Trophoblast cell (in vitro differentiated cells and primary cell): Measurements from ENCODE around the gene PAX5.
A peak's percentile ranks its signal among the peaks of the same experiment; 100 is the strongest.

ENCODE experiments used
- DNase-seq, 2 donors: peaks; one replicate each; pipeline ENCODE4 v3.0.0-alpha.2; 2016
- H2AFZ ChIP-seq: 2 replicates; pipeline ENCODE4 v1.6.1; 2013; ENCODE audit warnings: low read length, moderate library complexity, mild to moderate bottlenecking; ENCODE audit not compliant: insufficient read depth, poor library complexity
- H2AK5ac ChIP-seq: 2 replicates; pipeline ENCODE4 v1.6.1; 2013; ENCODE audit warnings: mild to moderate bottlenecking, low read length
- H2BK120ac ChIP-seq: 2 replicates; pipeline ENCODE4 v1.6.1; 2013; ENCODE audit warnings: low read length, mild to moderate bottlenecking, moderate library complexity; ENCODE audit not compliant: insufficient read depth, poor library complexity
- H2BK12ac ChIP-seq: 2 replicates; pipeline ENCODE4 v1.6.1; 2013; ENCODE audit warnings: mild to moderate bottlenecking, low read length, moderate library complexity
- H2BK5ac ChIP-seq: 2 replicates; pipeline ENCODE4 v1.6.1; 2013; ENCODE audit warnings: low read length, low read depth, moderate library complexity, mild to moderate bottlenecking; ENCODE audit not compliant: poor library complexity
- H3K14ac ChIP-seq: 2 replicates; pipeline ENCODE4 v1.6.1; 2013; ENCODE audit warnings: mild to moderate bottlenecking, low read length
- H3K18ac ChIP-seq: 2 replicates; pipeline ENCODE4 v1.6.1; 2013; ENCODE audit warnings: mild to moderate bottlenecking, low read length
- H3K23ac ChIP-seq: 2 replicates; pipeline ENCODE4 v1.6.1; 2013; ENCODE audit warnings: low read length
- H3K27ac ChIP-seq: 2 replicates; pipeline ENCODE4 v1.5.1; 2013; ENCODE audit warnings: low read depth, mild to moderate bottlenecking, inconsistent platforms, low read length, moderate library complexity
- H3K27me3 ChIP-seq: 2 replicates; pipeline ENCODE4 v1.6.1; 2013; ENCODE audit warnings: inconsistent platforms, mild to moderate bottlenecking, low read length, moderate library complexity; ENCODE audit not compliant: insufficient read depth
- H3K36me3 ChIP-seq, 2 experiments: 1 replicate in 1 of 2; 2 replicates in 1 of 2; pipeline ENCODE4 v1.6.1; 2013; ENCODE audit warnings: low read length in 2 of 2, mild to moderate bottlenecking in 2 of 2, moderate library complexity in 1 of 2; ENCODE audit not compliant: insufficient read depth in 2 of 2, control insufficient read depth in 1 of 2
- H3K4ac ChIP-seq: 2 replicates; pipeline ENCODE4 v1.6.1; 2013; ENCODE audit warnings: low read depth, mild to moderate bottlenecking, low read length, moderate library complexity
- H3K4me1 ChIP-seq, 2 experiments: 1 replicate in 1 of 2; 2 replicates in 1 of 2; pipeline ENCODE4 v1.6.1; 2013; ENCODE audit warnings: low read length in 2 of 2, mild to moderate bottlenecking in 2 of 2, moderate library complexity in 1 of 2; ENCODE audit not compliant: insufficient read depth in 2 of 2, control insufficient read depth in 1 of 2
- H3K4me2 ChIP-seq: 2 replicates; pipeline ENCODE4 v1.6.1; 2013; ENCODE audit warnings: inconsistent platforms, mild to moderate bottlenecking, low read length, moderate library complexity
- H3K4me3 ChIP-seq: 2 replicates; pipeline ENCODE4 v1.5.1; 2013; ENCODE audit warnings: mild to moderate bottlenecking, low read depth, low read length, inconsistent platforms
- H3K79me1 ChIP-seq: one replicate; pipeline ENCODE4 v1.6.1; 2013; ENCODE audit warnings: low read length
- H3K79me2 ChIP-seq: 2 replicates; pipeline ENCODE4 v1.6.1; 2013; ENCODE audit warnings: low read length, mild to moderate bottlenecking; ENCODE audit not compliant: control insufficient read depth, insufficient read depth, poor library complexity
- H3K9ac ChIP-seq: 2 replicates; pipeline ENCODE4 v1.6.1; 2013; ENCODE audit warnings: mild to moderate bottlenecking, low read length
- H3K9me3 ChIP-seq: 2 replicates; pipeline ENCODE4 v1.6.1; 2013; ENCODE audit warnings: low read depth, mild to moderate bottlenecking, control low read depth, inconsistent platforms, low read length; ENCODE audit not compliant: insufficient read depth
- H4K12ac ChIP-seq: 2 replicates; pipeline ENCODE4 v1.6.1; 2013; ENCODE audit warnings: low read depth, mild to moderate bottlenecking, low read length, moderate library complexity
- H4K8ac ChIP-seq: 2 replicates; pipeline ENCODE4 v1.6.1; 2013; ENCODE audit warnings: low read depth, mild to moderate bottlenecking, low read length, moderate library complexity
- H4K91ac ChIP-seq: one replicate; pipeline ENCODE4 v1.6.1; 2013; ENCODE audit warnings: low read depth, mild to moderate bottlenecking, low read length, moderate library complexity
- WGBS: extraction: QIAGEN DNeasy Blood & Tissue Kit; methylation state at CpG from one replicate; pipeline ENCODE4 v1.1.7; 2013; ENCODE audit warnings: missing lambda C conversion rate; ENCODE audit not compliant: insufficient read length, insufficient coverage; ENCODE audit errors: extremely low coverage; 5-methylcytosine and 5-hydroxymethylcytosine counted together

Gene PAX5

DNA sequence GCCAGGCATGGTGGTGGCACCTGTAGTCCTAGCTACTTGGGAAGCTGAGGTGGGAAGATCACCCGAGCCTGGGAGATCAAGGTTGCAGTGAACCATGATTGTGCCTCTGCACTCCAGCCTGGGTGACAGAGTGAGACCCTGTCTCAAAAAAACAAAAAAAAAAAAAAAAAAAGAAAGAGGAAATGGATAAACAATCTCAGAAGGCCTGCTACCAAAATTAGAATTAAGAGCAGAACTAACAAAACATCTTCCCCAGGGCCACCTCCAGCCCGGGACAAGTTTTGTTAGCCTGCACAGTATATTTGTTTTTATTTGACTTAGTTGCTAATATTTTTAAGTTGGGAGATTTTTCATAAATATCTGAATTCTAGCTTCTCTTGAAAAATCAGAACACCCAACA lies 23.1 kb downstream of the PAX5 start:
- Histone ChIP-seq H3K79me1 (no peaks in the 10 kb centered on the region), H4K8ac (no peak overlapping the region), H2BK5ac (no peak overlapping the region), H3K23ac (no peak overlapping the region), H3K4ac (no peak overlapping the region), H3K27me3 (peaks cover 2% of the 10 kb centered on the region), H3K14ac (no peak overlapping the region), H2BK120ac (no peak overlapping the region), H3K9me3 (no peaks in the 10 kb centered on the region), H2AFZ (no peak overlapping the region), H2BK12ac (no peak overlapping the region), H3K79me2 (no peaks in the 10 kb centered on the region), H4K12ac (no peak overlapping the region), H3K36me3 (no peaks in the 10 kb centered on the region), H3K9ac (no peak overlapping the region), H3K4me3 (no peak overlapping the region), H4K91ac (no peak overlapping the region), H3K27ac (no peak overlapping the region), H3K4me1 (no peaks in the 10 kb centered on the region), H3K4me2 (no peak overlapping the region), H2AK5ac (no peak overlapping the region), H3K18ac (no peak overlapping the region)
- no CpG with 5 or more reads among the region's 2 CpGs for WGBS
- no peak for DNase-seq

DNA sequence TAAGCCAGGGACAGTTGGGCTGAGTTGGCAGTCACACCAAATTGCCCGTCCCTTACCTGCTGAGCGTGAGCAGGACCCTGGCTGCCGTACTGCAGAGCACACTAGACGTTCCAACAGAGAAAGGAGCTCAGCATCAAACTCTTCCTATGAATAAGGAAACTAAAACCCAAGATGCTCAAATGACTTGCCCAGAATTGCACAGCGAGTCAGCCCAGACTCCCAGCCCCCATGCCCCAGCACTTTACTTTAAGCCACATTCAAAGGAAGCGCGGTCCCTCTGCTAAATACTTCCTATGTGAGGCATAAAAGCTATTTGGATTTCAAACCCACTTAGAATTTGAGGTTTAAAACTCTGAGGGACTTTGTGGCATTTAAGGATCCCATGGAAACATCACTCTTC lies 23.9 kb downstream of the PAX5 start:
- Histone ChIP-seq H2BK120ac (no peak overlapping the region), H3K27me3 (peaks cover 2% of the 10 kb centered on the region), H3K27ac (no peak overlapping the region), H2AFZ (no peak overlapping the region), H3K4me1 (no peaks in the 10 kb centered on the region), H2BK5ac (no peak overlapping the region), H2BK12ac (no peak overlapping the region), H4K12ac (no peak overlapping the region), H3K4me3 (no peak overlapping the region), H3K9me3 (no peaks in the 10 kb centered on the region), H3K23ac (no peak overlapping the region), H4K8ac (no peak overlapping the region), H3K14ac (no peak overlapping the region), H3K36me3 (no peaks in the 10 kb centered on the region), H4K91ac (no peak overlapping the region), H3K79me1 (no peaks in the 10 kb centered on the region), H2AK5ac (no peak overlapping the region), H3K4me2 (no peak overlapping the region), H3K4ac (no peak overlapping the region), H3K9ac (no peak overlapping the region), H3K79me2 (no peaks in the 10 kb centered on the region), H3K18ac (no peak overlapping the region)
- DNase-seq, result no peak
- WGBS, result no CpG with 5 or more reads among the region's 7 CpGs

DNA sequence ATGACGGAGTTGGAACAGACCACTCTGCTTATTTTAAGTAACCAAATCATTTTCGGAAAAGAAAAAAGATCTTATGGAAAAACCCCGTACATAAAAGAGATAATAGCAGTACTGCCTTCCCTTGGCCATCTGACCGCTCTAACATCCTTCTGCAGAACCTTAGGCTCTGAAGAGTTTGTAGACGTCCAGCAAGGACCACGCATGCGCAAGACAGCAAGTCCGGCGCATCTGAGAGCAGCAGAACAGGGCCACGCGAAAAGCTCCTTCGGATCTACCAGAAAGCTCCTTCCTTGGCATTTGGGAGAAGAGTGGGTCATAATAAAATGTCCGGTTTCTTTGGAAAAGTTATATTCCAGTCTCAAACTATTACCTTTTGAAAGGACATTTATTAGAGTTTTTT lies 26.8 kb downstream of the PAX5 start:
- Histone ChIP-seq H2BK12ac (no peak overlapping the region), H3K4me1 (peaks cover 0 to 3% of the 10 kb centered on the region in 2 experiments), H3K23ac (no peak overlapping the region), H2BK120ac (no peak overlapping the region), H3K27ac (no peak overlapping the region), H3K79me1 (no peaks in the 10 kb centered on the region), H2BK5ac (no peak overlapping the region), H3K79me2 (no peaks in the 10 kb centered on the region), H3K27me3 (peaks cover 22% of the 10 kb centered on the region), H4K91ac (no peak overlapping the region), H2AK5ac (no peak overlapping the region), H4K12ac (no peak overlapping the region), H3K4me2 (no peak overlapping the region), H3K36me3 (no peaks in the 10 kb centered on the region), H3K18ac (no peak overlapping the region), H3K4ac (no peak overlapping the region), H3K4me3 (no peak overlapping the region), H3K9me3 (peaks cover 4% of the 10 kb centered on the region), H4K8ac (no peak overlapping the region), H3K9ac (no peak overlapping the region), H2AFZ (no peak overlapping the region), H3K14ac (no peak overlapping the region)
- peak in 1 of 2 donors; percentile 23 for DNase-seq
- WGBS, result no CpG with 5 or more reads among the region's 13 CpGs

DNA sequence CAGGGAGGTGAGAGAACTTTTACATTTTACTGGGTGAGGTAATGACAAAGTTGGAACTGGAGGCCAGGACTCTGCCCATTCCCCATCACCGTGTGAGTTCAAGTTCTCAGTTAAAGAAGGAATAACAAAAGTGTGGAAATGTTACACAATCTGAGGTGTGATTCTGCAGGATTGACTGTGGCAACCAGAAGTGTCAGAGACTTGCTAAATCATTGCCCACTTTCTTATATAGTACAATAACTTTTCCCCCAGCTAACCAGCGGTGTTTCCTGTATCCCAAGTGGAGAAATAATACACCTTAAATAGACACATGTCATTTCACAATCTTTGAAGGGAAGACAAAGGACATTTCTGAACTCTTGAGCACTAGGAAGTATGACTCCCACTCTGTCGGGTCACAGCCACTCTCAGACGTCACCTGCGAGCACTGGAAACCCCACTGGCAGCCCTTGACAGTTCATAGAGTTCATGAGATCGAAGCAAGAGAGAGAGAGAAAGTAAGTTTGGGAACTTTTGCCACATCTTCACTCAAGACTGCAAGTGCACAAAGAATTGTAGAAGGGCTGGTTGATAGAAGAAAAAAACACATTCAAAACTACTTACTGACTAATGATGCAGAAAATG lies 28.4 kb downstream of the PAX5 start:
- Histone ChIP-seq H3K27ac (no peak overlapping the region), H3K9ac (no peak overlapping the region), H3K79me2 (no peaks in the 10 kb centered on the region), H2BK120ac (no peak overlapping the region), H2AFZ (no peak overlapping the region), H2AK5ac (no peak overlapping the region), H4K12ac (no peak overlapping the region), H3K14ac (no peak overlapping the region), H3K4me3 (no peak overlapping the region), H3K4me1 (peaks cover 0 to 3% of the 10 kb centered on the region in 2 experiments), H3K9me3 (peaks cover 4% of the 10 kb centered on the region), H4K91ac (no peak overlapping the region), H3K4ac (no peak overlapping the region), H4K8ac (no peak overlapping the region), H3K4me2 (no peak overlapping the region), H2BK12ac (no peak overlapping the region), H3K36me3 (no peaks in the 10 kb centered on the region), H2BK5ac (no peak overlapping the region), H3K79me1 (no peaks in the 10 kb centered on the region), H3K23ac (no peak overlapping the region), H3K18ac (no peak overlapping the region), H3K27me3 (peaks cover 32% of the 10 kb centered on the region)
- DNase-seq, result no peak
- no CpG with 5 or more reads among the region's 6 CpGs for WGBS
